ENCODE data around the gene NDC80. TPM values are rescaled to one million over a fixed set of nuclear protein-coding genes. Genes with fewer than 3 reads are reported as not detected.

NDC80 gene
- total RNA-seq, 1 experiment from 2014 or later, result 89.2 TPM

- DNase-seq, result no peak
These were observed 38.2 kb downstream of the NDC80 start for GRCh38 chr18:2609604-2610003.

DNA sequence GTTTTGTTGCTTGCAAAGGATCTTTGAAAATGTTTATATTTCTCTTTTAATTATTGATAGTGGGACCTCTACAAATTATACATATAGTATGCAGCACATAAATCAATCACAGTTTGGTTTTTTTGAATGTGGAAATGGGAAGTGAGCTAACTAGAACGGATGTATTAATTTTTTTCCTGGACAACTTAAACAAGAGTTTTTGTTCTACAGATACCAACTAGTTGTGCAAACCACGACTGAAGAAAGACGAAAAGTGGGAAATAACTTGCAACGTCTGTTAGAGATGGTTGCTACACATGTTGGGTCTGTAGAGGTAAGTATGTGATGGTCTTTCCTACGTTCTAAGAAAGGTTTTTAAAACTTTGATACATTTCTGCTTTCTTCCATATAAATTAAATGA is 39.2 kb downstream of the NDC80 start:
- Histone ChIP-seq H3K9me2 (ENCODE audit: insufficient read depth) (no peaks in the 10 kb centered on the region), H3K4me1 (replicated peaks; ENCODE audit: insufficient read depth) (peaks cover 11% of the 10 kb centered on the region; the same call in 1 of the 2 replicates), H3K27me3 (ENCODE audit: insufficient read depth, low read depth) (no peaks in the 10 kb centered on the region), H3K36me3 (ENCODE audit: low read depth) (peaks cover 43% of the 10 kb centered on the region), H3K27ac (no peak overlapping the region), H3F3A (ENCODE audit: insufficient read depth, low read depth) (peaks cover 16% of the 10 kb centered on the region; the same call in 1 of the 2 replicates), H3K79me2 (ENCODE audit: low read depth) (no peaks in the 10 kb centered on the region), H3K4me3 (no peak overlapping the region), H2AFZ (no peak overlapping the region), H4K20me1 (ENCODE audit: insufficient read depth) (no peaks in the 10 kb centered on the region), H3K4me2 (no peak overlapping the region), H3K9me3 (ENCODE audit: insufficient read depth, low read depth) (no peaks in the 10 kb centered on the region)
- DNase-seq, result no peak
- POLR2A ChIA-PET (ENCODE audit: unreplicated experiment), result no interaction called here
- BruUV-seq (replicated peaks), result no TSS peak
- CTCF ChIA-PET, result no interaction called here
- intact Hi-C loops (cut with micrococcal nuclease; ENCODE audit: unreplicated experiment), result no loop called here
- TF ChIP-seq, protein P1, sequence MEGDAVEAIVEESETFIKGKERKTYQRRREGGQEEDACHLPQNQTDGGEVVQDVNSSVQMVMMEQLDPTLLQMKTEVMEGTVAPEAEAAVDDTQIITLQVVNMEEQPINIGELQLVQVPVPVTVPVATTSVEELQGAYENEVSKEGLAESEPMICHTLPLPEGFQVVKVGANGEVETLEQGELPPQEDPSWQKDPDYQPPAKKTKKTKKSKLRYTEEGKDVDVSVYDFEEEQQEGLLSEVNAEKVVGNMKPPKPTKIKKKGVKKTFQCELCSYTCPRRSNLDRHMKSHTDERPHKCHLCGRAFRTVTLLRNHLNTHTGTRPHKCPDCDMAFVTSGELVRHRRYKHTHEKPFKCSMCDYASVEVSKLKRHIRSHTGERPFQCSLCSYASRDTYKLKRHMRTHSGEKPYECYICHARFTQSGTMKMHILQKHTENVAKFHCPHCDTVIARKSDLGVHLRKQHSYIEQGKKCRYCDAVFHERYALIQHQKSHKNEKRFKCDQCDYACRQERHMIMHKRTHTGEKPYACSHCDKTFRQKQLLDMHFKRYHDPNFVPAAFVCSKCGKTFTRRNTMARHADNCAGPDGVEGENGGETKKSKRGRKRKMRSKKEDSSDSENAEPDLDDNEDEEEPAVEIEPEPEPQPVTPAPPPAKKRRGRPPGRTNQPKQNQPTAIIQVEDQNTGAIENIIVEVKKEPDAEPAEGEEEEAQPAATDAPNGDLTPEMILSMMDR (conservative IDR thresholded peaks at IDR 0.05), result no peak
- TF ChIP-seq EZH2 (IDR thresholded peaks at IDR 0.05; ENCODE audit: low read depth), result no peak

More at GRCh38 chr18:2609604-2610003, 38.2 kb downstream of the NDC80 start:
- BruUV-seq (replicated peaks), result no TSS peak
- no peak overlapping the region for H2AFZ ChIP-seq
- no peaks in the 10 kb centered on the region for H3K79me2 ChIP-seq (ENCODE audit: low read depth)
- H3K36me3 ChIP-seq (ENCODE audit: low read depth), result peaks cover 42% of the 10 kb centered on the region
- no peaks in the 10 kb centered on the region for H3K9me2 ChIP-seq (ENCODE audit: insufficient read depth)
- H3K9me3 ChIP-seq (ENCODE audit: insufficient read depth, low read depth), result no peaks in the 10 kb centered on the region
- no peak overlapping the region for H3K4me3 ChIP-seq
- no peaks in the 10 kb centered on the region for H4K20me1 ChIP-seq (ENCODE audit: insufficient read depth)
- intact Hi-C loops (cut with micrococcal nuclease; ENCODE audit: unreplicated experiment), result no loop called here
- no peak overlapping the region for H3K4me2 ChIP-seq
- H3F3A ChIP-seq (ENCODE audit: insufficient read depth, low read depth), result peaks cover 13% of the 10 kb centered on the region; the same call in 1 of the 2 replicates
- ChIA-PET POLR2A (ENCODE audit: unreplicated experiment) (no interaction called here), CTCF (no interaction called here)
- TF ChIP-seq, protein P1 (conservative IDR thresholded peaks at IDR 0.05), result no peak
- no peak for TF ChIP-seq EZH2 (IDR thresholded peaks at IDR 0.05; ENCODE audit: low read depth)
- H3K4me1 ChIP-seq (replicated peaks; ENCODE audit: insufficient read depth), result peaks cover 14% of the 10 kb centered on the region; the same call in 1 of the 2 replicates
- no peak overlapping the region for H3K27ac ChIP-seq
- H3K27me3 ChIP-seq (ENCODE audit: insufficient read depth, low read depth), result no peaks in the 10 kb centered on the region

DNA sequence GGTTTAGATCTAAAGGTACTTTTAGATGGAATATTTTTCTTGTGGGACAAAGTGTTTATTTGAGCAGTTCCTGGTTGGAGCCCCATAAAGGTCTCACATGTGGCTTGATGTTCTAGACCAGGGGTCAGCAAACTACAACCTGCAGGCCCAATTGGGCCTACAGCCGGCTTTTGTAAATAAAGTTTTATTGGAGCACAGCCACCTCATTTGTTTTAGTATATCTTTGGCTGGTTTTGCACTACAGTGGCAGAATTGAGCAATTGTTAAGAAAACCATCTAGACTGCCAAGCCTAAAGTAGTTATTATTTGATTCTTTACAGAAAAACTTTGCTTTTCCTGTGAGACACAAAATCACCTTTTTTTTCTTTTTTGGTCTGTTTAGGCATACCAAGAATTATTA is 41.6 kb downstream of the NDC80 start:
- Histone ChIP-seq H3K27ac (no peak overlapping the region), H3K9me2 (ENCODE audit: insufficient read depth) (no peaks in the 10 kb centered on the region), H3K4me1 (replicated peaks; ENCODE audit: insufficient read depth) (no peaks in the 10 kb centered on the region), H3K4me3 (no peak overlapping the region), H4K20me1 (ENCODE audit: insufficient read depth) (no peaks in the 10 kb centered on the region), H3K4me2 (no peak overlapping the region), H3K27me3 (ENCODE audit: insufficient read depth, low read depth) (no peaks in the 10 kb centered on the region), H3F3A (ENCODE audit: insufficient read depth, low read depth) (peaks cover 11% of the 10 kb centered on the region; the same call in 1 of the 2 replicates), H3K36me3 (ENCODE audit: low read depth) (peaks cover 33% of the 10 kb centered on the region), H2AFZ (no peak overlapping the region), H3K9me3 (ENCODE audit: insufficient read depth, low read depth) (no peaks in the 10 kb centered on the region), H3K79me2 (ENCODE audit: low read depth) (no peaks in the 10 kb centered on the region)
- ChIA-PET CTCF (no interaction called here), POLR2A (ENCODE audit: unreplicated experiment) (no interaction called here)
- TF ChIP-seq, protein P1 (conservative IDR thresholded peaks at IDR 0.05), result no peak
- no peak for TF ChIP-seq EZH2 (IDR thresholded peaks at IDR 0.05; ENCODE audit: low read depth)
- intact Hi-C loops (cut with micrococcal nuclease; ENCODE audit: unreplicated experiment), result no loop called here
- no peak for DNase-seq
- BruUV-seq (replicated peaks), result no TSS peak

All from PC-9 (cell line).